NCI-H2081 treated with DMSO at 0.1 percent for 48 hours (cell line): Measurements from ENCODE around the gene PYGO2.
A peak's percentile ranks its signal among the peaks of the same experiment; 100 is the strongest.
"Not testable (repeated sequence)": the region's sequence is repeated elsewhere in the genome, so short reads cannot be mapped to it uniquely, and the experiment has no call there.

Experiments used
- DNase-seq: peaks from one replicate; lab custom pipeline; 2025; lab: John Stamatoyannopoulos, UW

Gene PYGO2

DNA sequence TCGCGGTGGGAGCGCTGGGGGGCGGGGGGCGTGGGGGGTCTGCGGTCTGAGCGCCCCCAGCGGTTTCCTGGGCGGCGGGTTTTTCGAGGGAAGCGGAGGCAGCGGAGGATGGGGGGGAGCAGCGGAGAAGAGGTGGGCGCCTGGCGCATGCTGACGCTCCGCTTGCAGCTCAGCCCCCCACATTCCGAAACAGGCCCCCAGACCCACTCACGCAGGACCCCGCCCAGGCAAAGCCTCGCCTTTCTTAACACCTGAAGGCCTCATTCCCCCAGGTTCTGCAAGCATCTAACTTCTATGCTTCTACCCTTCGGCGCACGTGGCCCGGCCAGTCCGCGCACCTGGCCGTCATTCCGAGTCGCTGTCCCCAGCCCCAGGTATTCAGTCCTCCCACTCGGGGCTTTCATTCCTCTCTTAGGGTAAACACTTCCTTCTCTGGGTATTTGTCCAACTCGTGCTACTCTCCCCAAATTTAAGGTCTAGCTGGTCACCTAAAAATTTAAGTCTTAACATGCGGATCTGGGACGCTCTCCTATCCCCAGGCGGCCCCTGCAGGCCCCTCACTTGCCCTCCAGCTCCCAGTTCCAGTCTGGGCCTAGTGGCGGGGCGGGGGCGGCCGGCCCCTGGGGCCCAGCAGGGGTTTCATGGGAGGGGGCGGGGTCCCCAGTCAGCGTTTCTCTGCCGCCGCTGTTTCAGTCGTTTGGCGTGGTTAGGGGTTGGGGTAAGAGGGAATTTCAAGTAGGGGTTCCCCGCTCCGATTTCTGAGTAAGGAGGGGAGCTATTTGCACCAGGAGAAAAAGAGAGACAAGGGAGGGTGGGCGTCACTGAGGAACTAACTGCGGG lies 38.2 kb upstream of the PYGO2 start:
- peak; percentile 48 for DNase-seq

DNA sequence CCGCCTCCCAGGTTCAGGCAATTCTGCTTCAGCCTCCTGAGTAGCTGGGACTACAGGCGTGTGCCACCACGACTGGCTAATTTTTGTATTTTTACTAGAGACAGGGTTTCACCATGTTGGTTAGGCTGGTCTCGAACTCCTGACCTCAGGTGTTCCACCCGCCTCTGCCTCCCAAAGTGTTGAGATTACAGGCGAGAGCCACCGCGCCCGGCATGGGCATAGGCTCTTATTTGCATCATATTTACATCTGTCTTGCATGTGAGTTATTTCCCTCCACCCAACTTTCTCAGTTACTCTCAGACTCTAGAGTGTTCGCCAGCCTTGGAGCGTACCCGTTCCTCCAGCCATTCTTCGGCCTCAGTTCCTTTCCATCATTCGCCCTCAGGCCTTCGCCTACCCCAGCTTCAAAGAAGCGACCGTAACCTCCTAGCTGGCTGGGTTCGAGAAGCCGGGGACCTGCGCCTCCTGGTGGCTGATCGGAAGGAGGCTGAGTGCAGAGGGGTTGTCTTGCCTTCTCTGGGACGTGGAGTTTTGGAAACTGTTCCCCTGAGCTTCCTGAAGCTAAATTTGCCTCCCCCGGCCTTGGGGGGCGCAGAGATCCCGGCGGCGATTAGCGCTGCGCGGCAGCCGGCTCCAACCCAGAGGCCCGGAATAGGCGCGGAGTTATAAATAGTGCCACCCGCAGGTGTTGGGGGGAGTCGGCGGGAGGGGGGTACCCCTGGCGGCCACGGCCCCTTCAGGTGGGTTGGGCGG lies 37.4 kb upstream of the PYGO2 start:
- peak; percentile 53 for DNase-seq

DNA sequence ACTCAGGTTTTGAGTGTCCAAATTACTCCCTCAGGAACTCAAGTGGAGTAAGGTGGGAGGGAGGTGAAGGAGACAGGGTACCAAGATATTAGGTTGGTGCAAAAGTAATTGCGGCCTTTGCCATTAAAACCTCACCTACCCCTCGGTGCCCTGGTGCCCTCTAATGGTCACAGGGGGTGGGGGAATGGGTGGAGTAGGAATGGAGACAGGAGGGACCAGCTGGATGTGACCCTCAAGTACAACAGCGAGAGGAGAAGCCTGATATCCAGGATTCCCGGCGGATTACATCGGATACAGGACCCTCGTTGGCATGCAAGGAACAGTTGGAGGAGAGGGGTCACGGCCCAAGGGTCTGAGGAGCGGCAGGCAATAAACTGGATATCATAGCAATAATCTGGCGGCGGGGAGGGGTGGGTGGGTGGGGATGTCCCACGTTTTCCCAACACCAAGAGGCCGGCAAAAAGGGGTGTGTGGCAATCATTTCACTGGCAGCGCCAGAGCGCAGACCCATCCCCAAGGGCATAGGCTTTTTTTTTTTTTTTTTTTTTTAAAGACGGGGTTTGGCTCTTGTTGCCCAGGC lies 36.7 kb upstream of the PYGO2 start:
- no peak for DNase-seq

DNA sequence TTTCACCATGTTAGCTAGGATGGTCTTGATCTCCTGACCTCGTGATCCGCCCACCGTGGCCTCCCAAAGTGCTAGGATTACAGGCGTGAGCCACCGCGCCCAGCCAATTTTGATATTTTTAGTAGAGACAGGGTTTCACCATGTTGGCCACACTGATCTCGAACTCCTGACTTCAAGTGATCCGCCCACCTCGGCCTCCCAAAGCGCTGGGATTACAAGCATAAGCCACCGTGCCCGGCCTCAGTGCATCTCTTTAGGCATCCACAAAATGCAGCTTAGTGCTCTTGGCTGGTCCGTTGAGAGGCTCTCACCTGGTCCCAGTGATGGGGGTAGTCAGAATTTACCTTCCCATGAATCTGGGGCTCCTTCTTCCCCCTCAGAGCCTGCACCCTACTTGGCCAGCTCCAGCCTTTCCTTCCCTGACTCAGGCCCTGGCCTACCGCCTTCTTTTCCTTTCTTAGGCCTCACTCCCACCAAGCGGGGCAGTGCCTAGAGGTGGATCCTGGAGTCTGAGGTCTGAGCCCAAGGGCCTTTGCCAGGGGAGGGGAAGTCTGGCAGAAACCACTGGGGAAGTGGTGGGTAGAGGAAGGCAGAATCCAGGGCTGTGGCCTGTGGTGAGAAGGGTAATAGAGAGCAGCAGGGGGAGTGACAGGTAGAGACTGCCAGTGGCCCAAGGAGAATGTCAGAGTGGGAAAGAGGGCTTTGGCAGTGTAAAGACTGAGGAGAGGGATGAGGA lies 35.6 kb upstream of the PYGO2 start:
- no peak for DNase-seq

DNA sequence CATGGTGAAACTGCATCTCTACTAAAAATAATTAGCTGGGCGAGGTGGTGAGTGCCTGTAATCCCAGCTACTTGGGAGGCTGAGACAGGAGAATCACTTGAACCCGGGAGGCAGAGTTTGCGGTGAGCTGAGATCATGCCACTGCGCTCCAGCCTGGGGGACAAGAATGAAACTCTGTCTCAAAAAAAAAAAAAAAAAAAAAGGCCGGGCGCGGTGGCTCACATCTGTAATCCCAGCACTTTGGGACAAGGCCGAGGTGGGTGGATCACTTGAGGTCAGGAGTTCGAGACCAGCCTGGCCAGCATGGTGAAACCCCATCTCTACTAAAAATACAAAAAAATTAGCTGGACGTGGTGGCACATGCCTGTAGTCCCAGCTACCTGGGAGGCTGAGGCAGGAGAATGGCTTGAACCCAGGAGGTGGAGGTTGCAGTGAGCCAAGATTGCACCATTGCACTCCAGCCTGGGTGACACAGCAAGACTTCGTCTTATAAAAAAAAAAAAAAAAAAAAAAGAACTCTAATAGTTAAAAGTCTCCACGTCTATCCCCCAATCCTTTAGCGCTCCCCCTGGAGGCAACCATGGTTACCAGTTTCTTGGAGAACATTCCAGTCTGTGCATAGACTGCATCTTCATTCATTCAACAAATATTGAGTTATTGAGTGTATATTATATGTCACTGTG lies 33.9 kb upstream of the PYGO2 start:
- not testable (repeated sequence) for DNase-seq

DNA sequence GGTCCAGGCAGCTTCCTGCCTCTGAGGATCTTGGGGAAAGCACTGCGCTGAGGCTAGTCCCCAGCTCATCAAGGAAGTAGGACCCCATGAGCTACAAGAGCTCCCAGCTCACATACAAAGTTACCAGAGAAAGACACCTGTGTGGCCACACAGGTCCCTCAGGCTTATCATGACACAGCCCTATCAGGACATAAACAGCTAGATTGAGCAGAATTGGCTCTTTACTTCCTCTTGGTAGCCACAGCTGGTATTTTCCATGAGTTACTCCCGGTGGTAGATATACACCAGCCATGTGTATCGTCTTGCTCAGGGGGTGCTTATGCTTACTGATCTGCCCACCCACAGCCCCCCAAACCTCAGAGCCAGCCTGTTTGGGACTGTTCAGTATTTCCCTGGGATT lies 33.0 kb upstream of the PYGO2 start:
- DNase-seq, result no peak

DNA sequence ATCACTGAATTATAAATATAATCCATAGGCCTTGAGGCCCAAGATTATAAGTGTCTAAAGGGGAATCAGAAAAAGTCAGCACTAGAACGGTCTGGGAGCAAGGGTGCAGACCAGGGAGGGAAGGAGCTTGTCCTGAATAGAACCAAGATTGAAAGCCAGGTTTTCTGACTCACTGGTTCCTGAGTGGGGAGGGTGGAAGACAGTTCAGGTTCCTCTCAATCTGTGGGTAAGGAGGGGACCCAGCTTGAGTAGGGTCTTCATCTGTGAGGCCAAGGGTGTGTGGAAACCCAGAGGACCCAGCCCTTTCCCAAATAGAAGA lies 32.6 kb upstream of the PYGO2 start:
- DNase-seq, result no peak

DNA sequence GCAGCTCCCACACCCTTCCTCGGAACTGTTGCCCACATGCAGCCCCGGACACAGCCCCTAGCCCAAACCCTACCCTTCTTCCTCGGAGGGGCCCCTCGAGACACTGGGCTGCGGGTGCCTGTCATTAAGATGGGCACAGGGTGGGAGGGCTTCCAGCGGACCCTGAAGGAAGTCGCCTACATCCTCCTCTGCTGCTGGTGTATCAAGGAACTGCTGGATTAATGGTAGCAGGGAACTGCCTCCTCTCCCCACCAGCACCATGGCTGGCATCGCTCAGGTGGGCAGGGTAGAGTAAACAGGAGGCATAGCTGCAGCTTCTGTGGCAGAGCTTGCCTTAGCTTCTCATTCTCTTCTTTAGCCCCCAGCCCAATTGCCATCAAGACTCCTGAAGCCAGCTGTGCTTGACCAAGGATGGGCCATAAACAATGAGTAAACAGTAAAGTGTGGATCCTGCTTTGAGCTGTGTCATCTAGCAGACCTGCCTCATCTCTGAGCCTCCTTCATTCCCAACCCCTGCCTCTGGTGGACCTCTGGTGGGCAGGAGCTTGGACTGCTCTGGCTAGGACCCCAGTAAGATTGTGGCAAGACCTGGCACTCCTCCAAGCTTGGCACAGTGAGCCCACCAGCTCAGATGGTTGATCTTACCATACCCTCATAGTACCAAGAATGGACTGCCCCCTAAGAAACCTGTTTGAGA lies 32.1 kb upstream of the PYGO2 start, which contains the start of gene LENEP:
Gene LENEP (plus strand): TSS at position 15 of the 697 bp plus-strand sequence. CDS start 22 bp downstream, at position 37.
- no peak for DNase-seq

DNA sequence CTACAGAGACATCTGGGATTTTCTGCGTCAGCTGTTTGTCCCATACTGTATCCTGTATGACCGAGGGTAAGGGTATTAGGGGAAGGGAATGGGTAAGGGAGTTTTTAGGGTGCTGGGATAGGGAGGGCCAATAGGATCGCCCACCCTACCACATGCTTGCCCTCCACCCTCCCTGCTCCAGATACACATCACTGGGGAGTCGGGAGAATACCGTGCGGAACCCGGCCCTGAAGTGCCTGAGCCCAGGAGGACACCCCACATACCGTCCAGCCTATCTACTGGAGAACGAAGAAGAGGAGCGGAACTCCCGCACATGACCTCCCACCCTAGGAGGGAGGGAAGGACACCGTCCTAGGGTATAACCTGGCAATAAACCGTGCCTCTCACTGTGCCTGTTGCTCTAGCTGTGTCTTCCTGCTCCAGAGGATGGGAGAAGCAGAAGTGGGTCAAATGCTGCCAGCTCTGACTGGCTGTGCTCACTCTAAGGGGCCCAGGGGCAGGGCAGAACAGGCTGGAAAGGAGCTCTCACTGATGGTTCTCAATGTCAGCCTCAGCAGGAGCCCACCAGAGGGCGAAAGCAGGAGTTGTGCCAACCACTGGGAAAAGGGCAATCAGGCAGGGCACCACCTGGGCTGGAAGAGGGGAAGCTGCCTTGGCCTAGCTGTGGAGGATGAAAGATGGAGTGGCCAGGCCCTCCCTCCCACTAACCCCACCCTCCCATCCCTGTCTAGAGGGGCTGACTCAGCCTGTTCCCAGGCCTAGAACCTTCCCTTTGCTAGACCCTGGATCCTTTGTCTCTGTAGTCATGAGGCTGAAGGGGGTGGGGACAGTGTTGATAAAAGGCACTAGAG lies 31.4 kb upstream of the PYGO2 start:
- DNase-seq, result no peak

DNA sequence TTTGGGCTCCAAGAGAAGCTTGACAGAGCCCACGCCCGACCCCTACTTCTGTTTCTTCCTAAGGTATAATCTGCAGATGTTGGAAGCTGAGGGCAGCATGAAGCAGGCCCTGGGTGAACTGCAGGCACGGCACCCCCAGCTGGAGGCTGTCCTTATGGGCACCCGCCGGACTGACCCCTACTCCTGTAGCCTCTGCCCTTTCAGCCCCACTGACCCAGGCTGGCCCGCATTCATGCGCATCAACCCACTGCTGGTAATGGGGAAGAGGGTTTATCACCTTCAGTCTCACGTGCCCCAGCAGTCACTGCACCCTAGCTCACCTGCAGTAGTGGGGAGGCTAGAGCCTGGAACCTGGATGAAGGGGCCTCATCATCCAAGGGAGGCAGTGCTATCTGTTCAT lies 28.7 kb upstream of the PYGO2 start:
- DNase-seq, result no peak

DNA sequence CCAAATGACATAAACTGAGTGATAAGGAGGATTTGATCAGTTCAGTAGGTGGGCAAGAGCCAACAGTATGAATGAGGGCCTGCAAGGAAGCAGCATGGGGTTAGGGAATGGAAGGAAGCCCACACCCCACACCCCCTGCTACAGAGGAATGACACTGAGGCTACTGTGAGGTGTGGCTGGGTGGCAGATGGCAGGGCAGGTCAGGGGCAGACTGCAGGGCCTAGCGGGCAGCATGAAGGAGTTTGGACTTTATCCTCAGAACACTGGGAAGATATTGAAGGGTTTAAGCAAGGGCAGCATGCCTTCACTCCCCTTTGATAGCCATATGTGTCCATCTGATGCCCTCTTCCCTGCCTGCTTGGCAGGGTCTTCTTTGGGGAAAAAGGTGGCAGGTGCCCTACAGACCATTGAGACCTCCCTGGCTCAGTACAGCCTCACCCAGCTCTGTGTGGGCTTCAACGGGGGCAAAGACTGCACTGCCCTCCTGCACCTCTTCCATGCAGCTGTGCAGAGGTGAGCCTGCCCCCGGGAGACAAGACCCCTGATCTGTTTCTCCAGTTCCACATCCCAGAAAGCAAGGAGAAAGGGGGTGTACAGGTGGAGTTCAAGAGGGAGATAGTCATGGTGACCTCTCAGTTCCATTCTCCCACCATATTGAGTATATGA lies 27.7 kb upstream of the PYGO2 start:
- DNase-seq, result no peak

DNA sequence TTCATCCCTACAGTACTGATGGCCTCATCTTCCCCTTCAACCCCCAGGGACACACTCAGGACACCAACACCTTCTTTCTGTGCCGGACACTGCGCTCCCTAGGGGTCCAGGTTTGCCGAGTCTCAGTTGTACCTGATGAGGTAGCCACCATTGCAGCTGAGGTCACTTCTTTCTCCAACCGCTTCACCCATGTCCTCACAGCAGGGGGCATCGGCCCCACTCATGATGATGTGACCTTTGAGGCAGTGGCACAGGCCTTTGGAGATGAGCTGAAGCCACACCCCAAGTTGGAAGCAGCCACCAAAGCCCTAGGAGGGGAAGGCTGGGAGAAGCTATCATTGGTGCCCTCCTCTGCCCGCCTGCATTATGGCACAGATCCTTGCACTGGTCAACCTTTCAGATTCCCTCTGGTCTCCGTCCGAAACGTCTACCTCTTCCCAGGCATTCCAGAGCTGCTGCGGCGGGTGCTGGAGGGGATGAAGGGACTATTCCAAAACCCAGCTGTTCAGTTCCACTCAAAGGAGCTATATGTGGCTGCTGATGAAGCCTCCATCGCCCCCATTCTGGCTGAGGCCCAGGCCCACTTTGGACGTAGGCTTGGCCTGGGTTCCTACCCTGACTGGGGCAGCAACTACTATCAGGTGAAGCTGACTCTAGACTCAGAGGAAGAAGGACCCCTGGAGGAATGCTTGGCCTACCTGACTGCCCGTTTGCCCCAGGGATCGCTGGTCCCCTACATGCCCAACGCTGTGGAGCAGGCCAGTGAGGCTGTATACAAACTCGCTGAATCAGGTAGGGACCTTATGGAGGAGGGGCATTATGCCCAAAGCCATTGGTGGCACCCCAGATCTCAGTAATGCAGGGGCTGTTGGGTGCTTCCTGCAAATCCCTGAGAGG lies 26.7 kb upstream of the PYGO2 start:
- DNase-seq, result no peak

DNA sequence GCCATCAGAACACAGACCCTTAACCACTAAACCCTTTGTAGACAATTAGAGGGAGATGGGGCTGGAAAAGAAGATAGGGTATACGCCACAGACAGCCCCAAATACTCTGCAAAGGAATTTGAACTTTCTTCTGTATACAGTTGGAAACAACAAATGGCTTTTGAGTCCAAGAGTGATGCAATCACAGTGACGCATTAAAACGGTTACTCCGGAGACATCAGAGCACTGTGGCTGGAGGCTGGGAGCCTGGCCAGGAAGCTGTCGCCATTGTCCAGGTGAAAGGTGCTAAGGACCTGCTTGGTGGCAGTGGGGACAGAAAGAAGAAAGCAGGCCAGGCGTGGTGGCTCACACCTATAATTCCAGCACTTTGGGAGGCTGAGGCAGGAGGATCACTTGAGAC lies 25.7 kb upstream of the PYGO2 start:
- DNase-seq, result no peak

DNA sequence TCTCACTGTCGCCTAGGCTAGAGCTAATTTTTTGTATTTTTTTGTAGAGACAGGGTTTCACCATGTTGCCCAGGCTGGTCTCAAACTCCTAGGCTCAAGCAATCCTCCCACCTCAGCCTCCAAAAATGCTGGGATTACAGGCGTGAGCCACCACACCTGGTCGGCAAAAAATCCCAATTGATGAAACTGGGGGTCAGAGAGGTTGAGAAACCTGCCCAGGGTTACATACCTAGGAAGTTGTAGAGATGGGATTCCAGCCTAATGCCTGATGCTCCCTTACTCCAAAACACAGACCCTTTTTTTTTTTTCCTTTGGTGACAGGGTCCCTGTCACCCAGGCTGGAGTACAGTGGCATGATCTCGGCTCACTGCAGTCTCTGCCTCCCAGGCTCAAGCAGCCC lies 25.2 kb upstream of the PYGO2 start:
- not testable (repeated sequence) for DNase-seq

DNA sequence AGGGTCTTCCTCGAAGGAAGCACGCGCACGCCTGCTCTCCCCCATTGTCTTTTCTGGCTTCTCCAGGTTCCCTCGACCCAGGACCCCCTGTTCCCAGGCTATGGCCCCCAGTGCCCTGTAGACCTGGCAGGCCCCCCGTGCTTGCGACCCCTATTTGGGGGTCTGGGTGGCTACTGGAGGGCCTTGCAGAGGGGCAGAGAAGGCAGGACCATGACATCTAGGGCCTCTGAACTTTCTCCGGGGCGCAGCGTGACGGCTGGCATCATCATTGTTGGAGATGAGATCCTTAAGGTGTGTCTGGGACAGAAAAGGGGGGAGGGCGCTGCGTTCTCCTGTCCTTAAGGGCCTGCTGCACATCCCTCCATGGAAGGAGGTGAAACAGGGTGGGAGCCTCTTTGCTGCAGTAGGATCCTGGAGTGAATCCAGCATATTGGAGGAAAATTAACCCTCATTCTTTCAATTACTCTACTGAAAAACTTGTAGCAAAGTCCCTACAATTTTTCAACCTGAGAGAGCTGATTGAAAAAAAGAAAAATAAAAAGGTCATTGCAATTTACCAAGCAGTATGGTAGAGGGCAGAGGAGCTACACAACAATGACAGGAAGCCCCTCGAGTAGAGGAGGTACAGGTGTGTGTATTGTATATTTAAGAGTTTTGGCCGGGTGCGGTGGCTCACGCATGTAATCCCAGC lies 22.3 kb upstream of the PYGO2 start:
- no peak for DNase-seq

DNA sequence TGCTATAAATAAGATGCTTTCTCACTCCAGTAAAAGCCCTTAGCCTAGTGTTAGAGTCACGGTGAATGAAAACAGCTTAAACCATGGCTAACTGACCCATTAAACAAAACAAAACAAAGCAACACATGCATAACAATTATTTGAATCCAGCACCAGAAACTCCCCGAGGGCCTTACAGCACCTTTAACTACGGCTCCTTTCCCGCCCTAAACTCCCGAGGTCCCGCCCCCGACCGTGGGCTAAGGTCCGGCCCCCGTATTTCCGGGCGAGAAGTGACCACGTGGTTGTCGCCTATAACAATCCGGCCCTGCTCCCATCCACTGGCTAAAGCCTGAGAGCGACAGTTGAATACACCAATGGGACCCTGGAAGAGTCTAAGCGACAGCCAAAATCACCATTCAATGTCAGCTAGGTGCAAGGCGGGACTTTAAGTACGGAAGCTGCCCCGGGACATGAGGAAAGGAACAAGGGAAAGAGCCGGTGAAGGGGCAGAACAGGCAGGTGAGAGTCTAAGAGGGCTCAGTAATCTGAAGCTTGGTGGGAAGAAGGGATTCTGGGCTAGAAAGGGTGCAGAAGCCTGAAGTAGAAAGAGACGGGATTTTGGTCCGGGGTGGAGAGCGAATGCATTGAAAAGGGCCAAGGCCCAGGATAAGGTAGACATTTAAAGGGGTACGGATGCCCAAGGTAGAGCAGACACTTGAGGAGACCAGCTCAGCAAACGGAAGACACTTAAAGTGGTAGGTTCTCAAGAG lies 21.5 kb upstream of the PYGO2 start, which contains the start of gene FLAD1:
Gene FLAD1 (plus strand): TSS at position 448 of the 752 bp plus-strand sequence. CDS start 351 bp downstream, outside the sequence.
- DNase-seq, result peak; percentile 100

DNA sequence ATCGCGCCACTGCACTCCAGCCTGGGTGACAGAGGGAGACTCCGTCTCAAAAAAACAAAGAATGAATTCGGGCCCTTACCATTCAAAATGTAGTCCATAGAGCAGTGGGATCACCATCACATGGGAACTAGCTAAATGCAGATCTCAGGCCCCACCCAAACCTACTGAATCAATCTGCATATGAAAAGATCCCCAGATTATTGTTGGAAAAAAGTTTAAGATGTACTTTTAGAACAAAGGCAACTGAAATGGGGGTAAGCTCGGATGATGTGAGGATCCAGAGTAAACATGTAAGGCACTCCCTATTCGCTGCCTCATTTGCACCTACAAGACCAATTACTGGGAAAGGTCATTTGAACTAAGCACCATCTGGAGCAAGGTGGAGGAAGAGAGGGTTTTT lies 20.8 kb upstream of the PYGO2 start:
- DNase-seq, result no peak
